Hepatocyte (in vitro differentiated cells): Measurements from ENCODE around the gene RPTOR.

Experiments
- EZH2 ChIP-seq: fragments of 200-600 bp; sonication (generic); IDR thresholded peaks from 2 replicates; pipeline ENCODE4 v1.6.1; 2016; ENCODE audit warnings: antibody characterized with exemption, mild to moderate bottlenecking, borderline replicate concordance
- EZH2phosphoT487 ChIP-seq: fragments of 200-600 bp; sonication (generic); IDR thresholded peaks from one replicate; pipeline ENCODE4 v1.6.1; 2018; ENCODE audit warnings: antibody characterized with exemption, mild to moderate bottlenecking, low read depth, moderate library complexity; ENCODE audit not compliant: unreplicated experiment, severe bottlenecking
- TF ChIP-seq, protein P1 (sequence below): fragments of 200-600 bp; sonication (generic); IDR thresholded peaks from 2 replicates; pipeline ENCODE4 v1.5.1; 2016; ENCODE audit warnings: antibody characterized with exemption, mild to moderate bottlenecking; ENCODE audit not compliant: poor library complexity

DNA sequence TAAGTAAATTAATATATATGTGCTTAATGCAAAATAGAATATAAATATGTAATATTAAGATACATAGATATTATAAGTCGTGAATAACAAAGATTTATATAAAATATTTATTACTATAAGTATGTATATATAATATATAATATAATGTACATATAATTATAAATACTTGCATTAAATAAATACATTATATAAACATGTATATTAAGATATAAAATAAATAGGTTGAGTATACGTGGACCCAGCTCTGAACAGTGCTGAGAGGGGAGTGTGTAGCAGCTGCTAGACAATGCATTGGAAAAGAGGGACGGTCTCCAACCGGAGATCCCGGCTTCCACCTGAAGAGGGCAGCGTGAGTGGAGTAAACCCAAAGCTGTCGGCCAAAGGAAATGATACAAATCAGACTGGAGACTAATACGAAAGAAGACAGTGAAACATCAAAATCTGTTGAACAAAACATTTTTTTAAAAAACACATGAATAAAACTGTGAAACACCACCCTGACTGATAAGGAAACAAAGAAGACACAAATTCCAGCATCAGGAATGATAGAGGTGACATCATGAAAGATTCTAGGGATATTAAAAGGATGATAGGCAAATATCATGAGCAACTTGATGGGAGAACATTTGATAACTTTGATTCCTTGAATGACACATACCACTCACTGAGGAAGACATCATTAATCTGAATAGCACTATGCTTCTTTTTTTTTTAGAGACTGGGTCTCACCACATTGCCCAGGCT is 321.6 kb downstream of the RPTOR start:
- TF ChIP-seq, protein P1, sequence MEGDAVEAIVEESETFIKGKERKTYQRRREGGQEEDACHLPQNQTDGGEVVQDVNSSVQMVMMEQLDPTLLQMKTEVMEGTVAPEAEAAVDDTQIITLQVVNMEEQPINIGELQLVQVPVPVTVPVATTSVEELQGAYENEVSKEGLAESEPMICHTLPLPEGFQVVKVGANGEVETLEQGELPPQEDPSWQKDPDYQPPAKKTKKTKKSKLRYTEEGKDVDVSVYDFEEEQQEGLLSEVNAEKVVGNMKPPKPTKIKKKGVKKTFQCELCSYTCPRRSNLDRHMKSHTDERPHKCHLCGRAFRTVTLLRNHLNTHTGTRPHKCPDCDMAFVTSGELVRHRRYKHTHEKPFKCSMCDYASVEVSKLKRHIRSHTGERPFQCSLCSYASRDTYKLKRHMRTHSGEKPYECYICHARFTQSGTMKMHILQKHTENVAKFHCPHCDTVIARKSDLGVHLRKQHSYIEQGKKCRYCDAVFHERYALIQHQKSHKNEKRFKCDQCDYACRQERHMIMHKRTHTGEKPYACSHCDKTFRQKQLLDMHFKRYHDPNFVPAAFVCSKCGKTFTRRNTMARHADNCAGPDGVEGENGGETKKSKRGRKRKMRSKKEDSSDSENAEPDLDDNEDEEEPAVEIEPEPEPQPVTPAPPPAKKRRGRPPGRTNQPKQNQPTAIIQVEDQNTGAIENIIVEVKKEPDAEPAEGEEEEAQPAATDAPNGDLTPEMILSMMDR, result peak; percentile 61
- TF ChIP-seq EZH2phosphoT487 (no peak), EZH2 (no peak)
